Tibial artery (tissue), 4 donors: ENCODE data around the gene SHROOM4.

Experiments used
- DNase-seq, 2 donors: peaks; one replicate each; pipeline ENCODE4 v3.0.0-alpha.2; 2019
- H3K27ac ChIP-seq, 2 donors: fragments of 200-600 bp; sonication (generic) in 1 of 2; 1 replicate in 1 of 2; 2 replicates in 1 of 2; pipeline ENCODE4 v1.5.1; 2018 to 2019; ENCODE audit warnings: mild to moderate bottlenecking in 1 of 2
- H3K27me3 ChIP-seq, 2 donors: fragments of 200-600 bp; sonication (generic) in 1 of 2; one replicate each; pipeline versions ENCODE4 v1.5.1 to v1.6.0; 2016 to 2019
- H3K36me3 ChIP-seq, 3 donors: fragments of 200-600 bp; sonication (generic) in 2 of 3; one replicate each; pipeline ENCODE4 v1.5.1; 2016 to 2019; ENCODE audit warnings: mild to moderate bottlenecking in 2 of 3
- H3K4me1 ChIP-seq, 4 donors: fragments of 200-600 bp; sonication (generic) in 2 of 4; 1 replicate in 3 of 4; 2 replicates in 1 of 4; pipeline ENCODE4 v1.5.1; 2016 to 2019
- H3K4me3 ChIP-seq, 2 donors: fragments of 200-600 bp; sonication (generic) in 1 of 2; 1 replicate in 1 of 2; 2 replicates in 1 of 2; pipeline ENCODE4 v1.5.1; 2018 to 2019; ENCODE audit warnings: mild to moderate bottlenecking in 2 of 2
- H3K9me3 ChIP-seq, 3 donors: fragments of 200-600 bp; sonication (generic) in 1 of 3; one replicate each; pipeline ENCODE4 v1.5.1; 2016 to 2019
- CTCF ChIP-seq, 2 experiments: fragments of 200-600 bp in 1 of 2; fragments of 450-650 bp in 1 of 2; IDR thresholded peaks; one replicate each; pipeline ENCODE4 v1.5.1; 2017 to 2019; ENCODE audit warnings: antibody characterized with exemption in 2 of 2, mild to moderate bottlenecking in 1 of 2, moderate library complexity in 1 of 2
- intact Hi-C: fragments of 100-400 bp; cut with DNase I; formaldehyde crosslinking; loops from one replicate; pipeline ENCODE4 v1.15.0; 2023; ENCODE audit warnings: low total_unique reads

Gene SHROOM4

GRCh38 chrX:50719614-50720013 lies 94.4 kb downstream of the SHROOM4 start:
- Histone ChIP-seq H3K27me3 (no peaks in the 10 kb centered on the region), H3K4me1 (peaks cover 0 to 4% (median 1%) of the 10 kb centered on the region in 4 donors), H3K36me3 (no peaks in the 10 kb centered on the region), H3K4me3 (no peak overlapping the region), H3K9me3 (no peaks in the 10 kb centered on the region), H3K27ac (no peak overlapping the region)
- DNase-seq, result no peak
- intact Hi-C loops, result no loop called here
- TF ChIP-seq CTCF (IDR thresholded peaks at IDR 0.05), result no peak

GRCh38 chrX:50718776-50719175 lies 95.2 kb downstream of the SHROOM4 start:
- H3K27ac ChIP-seq, result no peak overlapping the region
- no peaks in the 10 kb centered on the region for H3K36me3 ChIP-seq
- no peak for DNase-seq
- peaks cover 0 to 4% (median 1%) of the 10 kb centered on the region in 4 donors for H3K4me1 ChIP-seq
- no peak for TF ChIP-seq CTCF (IDR thresholded peaks at IDR 0.05)
- H3K27me3 ChIP-seq, result no peaks in the 10 kb centered on the region
- no peaks in the 10 kb centered on the region for H3K9me3 ChIP-seq
- H3K4me3 ChIP-seq, result no peak overlapping the region
- intact Hi-C loops, result no loop called here

- DNase-seq, result no peak
- TF ChIP-seq CTCF (IDR thresholded peaks at IDR 0.05), result no peak
- Histone ChIP-seq H3K27me3 (no peaks in the 10 kb centered on the region), H3K36me3 (no peaks in the 10 kb centered on the region), H3K27ac (no peak overlapping the region), H3K9me3 (no peaks in the 10 kb centered on the region), H3K4me1 (no peaks in the 10 kb centered on the region), H3K4me3 (no peak overlapping the region)
- intact Hi-C loops, result no loop called here
Measured at GRCh38 chrX:50716706-50717105, 97.3 kb downstream of the SHROOM4 start.

- no peak for TF ChIP-seq CTCF (IDR thresholded peaks at IDR 0.05)
- Histone ChIP-seq H3K4me1 (peaks cover 0 to 11% (median 3%) of the 10 kb centered on the region in 4 donors), H3K4me3 (no peak overlapping the region), H3K36me3 (no peaks in the 10 kb centered on the region), H3K27me3 (no peaks in the 10 kb centered on the region), H3K9me3 (no peaks in the 10 kb centered on the region), H3K27ac (no peak overlapping the region)
- DNase-seq, result no peak
- intact Hi-C loops, result no loop called here
Measured at GRCh38 chrX:50712777-50713176, 101.2 kb downstream of the SHROOM4 start.

- intact Hi-C loops, result no loop called here
- Histone ChIP-seq H3K4me3 (no peak overlapping the region), H3K4me1 (peaks cover 0 to 16% (median 4%) of the 10 kb centered on the region in 4 donors), H3K27ac (no peak overlapping the region), H3K27me3 (no peaks in the 10 kb centered on the region), H3K9me3 (no peaks in the 10 kb centered on the region), H3K36me3 (no peaks in the 10 kb centered on the region)
- no peak for DNase-seq
- TF ChIP-seq CTCF (IDR thresholded peaks at IDR 0.05), result no peak
Measured at GRCh38 chrX:50711907-50712306, 102.1 kb downstream of the SHROOM4 start.
